Measurements from ENCODE around the gene PCBP3.

GRCh38 chr21:45985471-45986315, 342.2 kb downstream of the PCBP3 start:
- TF ChIP-seq, protein P1, sequence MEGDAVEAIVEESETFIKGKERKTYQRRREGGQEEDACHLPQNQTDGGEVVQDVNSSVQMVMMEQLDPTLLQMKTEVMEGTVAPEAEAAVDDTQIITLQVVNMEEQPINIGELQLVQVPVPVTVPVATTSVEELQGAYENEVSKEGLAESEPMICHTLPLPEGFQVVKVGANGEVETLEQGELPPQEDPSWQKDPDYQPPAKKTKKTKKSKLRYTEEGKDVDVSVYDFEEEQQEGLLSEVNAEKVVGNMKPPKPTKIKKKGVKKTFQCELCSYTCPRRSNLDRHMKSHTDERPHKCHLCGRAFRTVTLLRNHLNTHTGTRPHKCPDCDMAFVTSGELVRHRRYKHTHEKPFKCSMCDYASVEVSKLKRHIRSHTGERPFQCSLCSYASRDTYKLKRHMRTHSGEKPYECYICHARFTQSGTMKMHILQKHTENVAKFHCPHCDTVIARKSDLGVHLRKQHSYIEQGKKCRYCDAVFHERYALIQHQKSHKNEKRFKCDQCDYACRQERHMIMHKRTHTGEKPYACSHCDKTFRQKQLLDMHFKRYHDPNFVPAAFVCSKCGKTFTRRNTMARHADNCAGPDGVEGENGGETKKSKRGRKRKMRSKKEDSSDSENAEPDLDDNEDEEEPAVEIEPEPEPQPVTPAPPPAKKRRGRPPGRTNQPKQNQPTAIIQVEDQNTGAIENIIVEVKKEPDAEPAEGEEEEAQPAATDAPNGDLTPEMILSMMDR (IDR thresholded peaks at IDR 0.05), result no peak
- no peak for TF ChIP-seq POLR2A (IDR thresholded peaks at IDR 0.05)

Data from right lobe of liver (tissue), 4 donors.